Stimulated activated naive CD8-positive, alpha-beta T cell treated with anti-CD3 and anti-CD28 coated beads, Interleukin-15, Interleukin-2, amounts not matched to agents 100 U/mL and 50 U/mL, for 24 hours (primary cell): ENCODE measurements around the gene POLK.
"Not testable (repeated sequence)": the region's sequence is repeated elsewhere in the genome, so short reads cannot be mapped to it uniquely, and the experiment has no call there.

Experiments
- ATAC-seq: fragments of 150-1000 bp; cut with Tn5 transposase; one replicate; pipeline ENCODE4 v1.10.0; 2021
- DNase-seq: peaks from one replicate; pipeline ENCODE4 v3.0.0; 2021

POLK gene

DNA sequence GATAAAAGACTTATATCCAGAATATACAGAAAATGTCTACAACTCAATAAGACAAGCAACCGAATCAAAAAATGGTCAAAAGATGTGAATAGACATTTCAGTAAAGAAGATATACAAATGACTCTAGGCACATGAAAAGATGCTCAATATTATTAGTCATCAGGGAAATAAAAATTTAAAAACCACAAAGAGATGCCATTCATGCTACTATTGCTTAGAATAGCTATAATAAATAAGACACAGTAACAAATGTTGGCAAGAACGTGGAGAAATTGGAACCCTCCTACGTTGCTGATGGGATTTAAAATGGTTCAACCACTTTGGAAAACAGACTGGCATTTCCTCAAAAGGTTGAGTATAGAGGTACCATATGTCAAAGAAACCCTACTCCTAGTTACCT, 39.8 kb downstream of the POLK start:
- ATAC-seq = no peak
- no peak for DNase-seq

DNA sequence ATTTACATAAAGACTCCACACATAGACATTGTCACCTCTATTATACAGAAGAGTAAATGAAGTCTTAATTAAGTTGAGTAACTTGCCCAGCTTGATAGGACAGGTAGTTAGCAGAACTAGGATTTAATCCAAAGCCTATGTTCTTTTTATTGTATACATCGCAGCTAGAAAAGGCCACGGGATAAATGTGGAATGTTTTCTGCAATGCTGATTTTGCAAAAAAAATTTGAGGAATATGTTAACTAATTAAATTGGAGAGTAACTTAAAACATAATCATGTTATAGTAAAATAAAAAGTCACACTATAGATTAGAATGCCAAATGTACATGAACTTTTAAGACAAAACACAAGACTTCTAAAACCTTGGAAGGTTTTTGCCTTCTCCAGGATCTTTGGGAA, 41.1 kb downstream of the POLK start:
- no peak for DNase-seq
- ATAC-seq = no peak

GRCh38 chr5:75553358-75553757, 41.7 kb downstream of the POLK start:
- no peak for ATAC-seq
- DNase-seq = no peak

DNA sequence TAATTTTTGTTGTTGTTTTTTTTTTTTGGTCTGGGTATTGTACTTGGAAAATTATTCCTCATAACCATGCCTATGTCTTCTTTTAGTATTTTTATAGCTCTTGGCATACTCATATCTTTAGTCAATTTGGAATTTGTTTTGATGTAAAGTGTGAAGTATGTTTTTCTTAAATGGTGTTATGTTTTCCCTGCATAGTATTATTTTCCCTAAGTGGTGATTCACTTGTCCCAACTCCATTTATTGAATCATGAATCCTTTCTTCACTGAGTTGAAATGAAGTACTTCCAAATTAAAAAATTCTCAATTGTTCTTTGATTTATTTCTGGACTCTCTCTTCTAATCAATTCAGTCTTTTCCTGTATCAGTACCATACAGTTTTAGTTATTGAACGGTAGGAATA, 46.5 kb downstream of the POLK start:
- ATAC-seq (no peak), DNase-seq (no peak)

GRCh38 chr5:75558981-75559632, 47.4 kb downstream of the POLK start:
- DNase-seq = no peak
- no peak for ATAC-seq

- DNase-seq, ATAC-seq: not testable (repeated sequence)
Observed at GRCh38 chr5:75560655-75561054, 49.0 kb downstream of the POLK start.

DNA sequence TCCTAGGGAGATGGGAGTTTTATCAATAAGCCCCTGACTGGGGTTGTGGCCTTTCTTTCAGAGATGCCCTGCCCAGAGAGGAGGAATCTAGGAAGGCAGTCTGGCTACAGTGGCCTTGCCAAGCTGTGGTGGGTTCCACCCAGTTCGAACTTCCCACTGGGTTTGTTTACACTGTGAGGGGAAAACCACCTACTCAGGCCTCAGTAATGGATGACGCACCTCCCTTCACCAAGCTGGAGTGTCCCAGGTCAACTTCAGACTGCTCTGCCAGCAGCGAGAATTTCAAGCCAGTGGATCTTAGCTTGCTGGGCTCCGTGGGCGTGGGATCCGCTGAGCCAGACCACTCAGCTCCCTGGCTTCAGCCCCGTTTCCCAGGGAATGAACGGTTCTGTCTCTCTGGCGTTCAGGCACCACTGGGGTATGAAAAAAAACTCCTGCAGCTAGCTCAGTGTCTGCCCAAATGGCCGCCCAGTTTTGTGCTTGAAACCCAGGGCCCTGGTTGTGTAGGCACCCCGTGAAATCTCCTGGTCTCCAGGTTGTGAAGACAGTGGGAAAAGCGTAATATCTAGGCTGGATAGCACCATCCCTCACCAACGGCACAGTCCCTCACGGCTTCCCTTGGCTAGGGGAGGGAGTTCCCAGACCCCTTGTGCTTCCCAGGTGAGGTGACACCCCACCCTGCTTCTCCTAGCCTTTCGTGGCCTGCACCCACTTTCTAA, 54.5 kb downstream of the POLK start:
- DNase-seq = peak; percentile 19
- not testable (repeated sequence) for ATAC-seq

DNA sequence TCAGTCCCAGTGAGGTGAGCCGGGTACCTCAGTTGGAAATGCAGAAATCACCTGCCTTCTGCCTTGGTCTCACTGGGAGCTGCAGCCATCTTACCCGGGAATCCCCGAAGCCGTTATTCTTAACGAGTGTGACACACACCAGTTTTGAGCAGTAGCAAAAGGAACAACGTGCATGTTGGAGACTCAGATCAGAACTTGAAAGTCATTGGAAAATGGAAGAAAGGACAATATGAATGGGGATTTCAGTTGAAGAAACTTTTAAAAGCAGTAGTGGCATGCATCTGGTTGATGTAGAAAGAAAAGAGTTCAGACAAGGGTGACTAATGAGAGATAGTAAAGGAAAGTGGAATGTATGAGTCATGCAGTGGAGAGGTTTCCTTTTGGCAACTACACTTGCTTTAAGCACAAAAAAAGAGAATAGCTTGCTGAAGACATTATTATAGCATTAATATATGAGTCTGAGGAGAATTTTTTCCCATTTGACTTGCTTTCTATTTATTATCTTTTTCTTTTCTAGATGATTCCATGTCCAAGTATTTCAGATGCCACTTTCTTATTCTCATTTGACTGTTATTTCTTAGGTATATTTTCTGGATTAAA, 55.1 kb downstream of the POLK start:
- ATAC-seq (peak; percentile 85), DNase-seq (peak; percentile 56)

GRCh38 chr5:75567710-75568109, 56.0 kb downstream of the POLK start:
- peak; percentile 81 for ATAC-seq
- DNase-seq = no peak

GRCh38 chr5:75568202-75568601, 56.5 kb downstream of the POLK start:
- DNase-seq (no peak), ATAC-seq (no peak)

DNA sequence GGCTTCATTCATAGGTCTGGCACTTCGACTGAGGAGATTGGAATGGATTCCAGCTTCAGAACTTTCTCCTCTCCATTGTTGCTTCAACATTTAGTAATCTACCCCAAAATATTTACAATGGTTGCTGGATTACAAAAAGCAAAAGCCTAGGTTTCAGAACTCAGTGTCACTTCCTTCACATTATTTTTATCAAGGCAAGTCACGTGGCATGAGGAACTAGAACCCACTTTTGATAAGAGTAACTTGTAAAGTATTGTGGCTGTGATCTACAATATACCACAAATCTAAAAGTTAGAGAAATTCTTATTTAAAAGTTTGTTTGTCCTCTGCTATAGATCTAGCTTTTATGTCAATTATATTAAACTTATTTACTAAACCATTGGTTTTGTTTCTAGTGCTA, 59.9 kb downstream of the POLK start:
- DNase-seq = no peak
- ATAC-seq = no peak

GRCh38 chr5:75574791-75575190, 63.1 kb downstream of the POLK start:
- ATAC-seq (no peak), DNase-seq (no peak)

DNA sequence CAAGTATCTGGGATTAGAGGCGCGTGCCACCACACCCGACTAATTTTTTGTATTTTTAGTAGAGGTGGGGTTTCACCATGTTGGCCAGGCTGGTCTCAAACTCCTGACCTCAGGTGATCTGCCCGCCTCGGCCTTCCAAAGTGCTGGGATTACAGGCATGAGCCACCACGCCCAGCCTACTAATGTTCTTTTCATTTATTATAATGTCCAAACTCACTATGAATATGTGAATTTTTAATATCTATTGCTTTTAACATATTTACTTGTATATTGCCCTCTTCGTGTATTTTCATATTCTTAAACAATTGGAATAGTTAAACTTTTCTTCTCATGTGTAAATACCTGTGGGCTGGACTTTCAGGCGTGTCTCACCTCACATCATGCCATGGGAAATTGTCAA, 66.6 kb downstream of the POLK start:
- DNase-seq, ATAC-seq: not testable (repeated sequence)

- no peak for DNase-seq
- ATAC-seq = no peak
Observed at GRCh38 chr5:75584641-75585040, 73.0 kb downstream of the POLK start.

DNA sequence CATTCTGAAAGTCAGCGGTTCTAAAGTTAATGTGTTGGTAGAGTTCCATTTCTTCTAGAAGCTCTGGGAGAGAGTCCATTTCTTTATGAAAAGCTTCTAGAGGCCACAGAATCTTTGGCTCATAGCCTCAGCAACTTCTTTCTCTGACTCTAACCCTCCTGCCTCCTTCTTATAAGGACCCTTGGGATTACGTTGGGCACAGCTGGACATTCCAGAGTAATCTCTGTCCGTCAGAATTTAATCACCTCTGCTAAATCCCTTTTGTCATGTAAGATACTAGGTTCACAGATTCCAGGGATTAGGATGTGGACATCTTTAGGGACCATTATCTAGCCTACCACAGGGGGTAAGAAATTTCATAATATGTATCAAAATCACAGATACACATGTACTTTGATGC, 77.0 kb downstream of the POLK start:
- no peak for ATAC-seq
- DNase-seq = no peak

GRCh38 chr5:75600535-75600934, 88.8 kb downstream of the POLK start:
- no peak for DNase-seq
- ATAC-seq = no peak

- ATAC-seq (no peak), DNase-seq (no peak)
Observed at GRCh38 chr5:75601567-75601966, 89.9 kb downstream of the POLK start.

GRCh38 chr5:75601996-75602395, 90.3 kb downstream of the POLK start:
- no peak for ATAC-seq
- no peak for DNase-seq

- DNase-seq (no peak), ATAC-seq (no peak)
Observed at GRCh38 chr5:75603371-75603770, 91.7 kb downstream of the POLK start.

GRCh38 chr5:75603821-75604220, 92.1 kb downstream of the POLK start:
- ATAC-seq = no peak
- DNase-seq = no peak

DNA sequence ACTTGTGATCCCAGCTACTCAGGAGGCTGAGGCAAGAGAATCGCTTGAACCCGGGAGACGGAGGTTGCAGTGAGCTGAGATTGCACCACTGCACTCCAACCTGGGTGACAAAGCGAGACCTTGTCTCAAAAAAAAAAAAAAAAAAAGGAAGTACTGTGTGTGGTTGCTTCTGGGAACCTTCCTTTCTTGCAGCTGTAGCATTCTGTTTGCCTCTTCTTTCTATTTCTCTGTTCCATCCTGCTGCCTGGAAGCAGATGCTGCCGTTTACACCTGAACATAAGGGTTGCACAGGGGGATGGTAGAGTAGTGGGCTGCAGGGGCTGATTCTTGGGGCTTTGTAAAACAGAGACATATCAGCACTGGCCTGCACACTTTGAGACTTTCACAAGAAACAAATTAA, 95.7 kb downstream of the POLK start:
- not testable (repeated sequence) for ATAC-seq, DNase-seq

DNA sequence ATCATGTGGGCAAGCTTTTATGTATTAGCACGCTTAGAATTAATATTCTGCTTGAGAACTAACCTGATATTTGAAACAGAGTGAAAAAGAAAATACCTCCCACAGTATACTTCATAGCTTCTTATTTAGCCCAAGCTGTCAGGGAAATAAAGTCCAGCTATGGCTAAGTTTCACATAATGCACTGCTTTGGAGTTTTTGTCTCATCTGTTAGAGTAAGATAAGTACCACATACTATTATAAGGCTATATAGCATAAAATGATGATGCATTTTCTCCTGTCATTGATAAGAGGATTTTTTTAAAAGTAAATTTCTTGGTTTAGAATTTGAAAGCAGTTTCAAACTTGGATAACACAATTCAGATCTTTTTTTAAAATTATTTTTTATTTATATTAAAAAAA, 97.2 kb downstream of the POLK start:
- ATAC-seq (no peak), DNase-seq (no peak)

- no peak for DNase-seq
- no peak for ATAC-seq
Observed at GRCh38 chr5:75610201-75610600, 98.5 kb downstream of the POLK start.
